CD14-positive monocyte (primary cell): Measurements from ENCODE around the gene IP6K2. TPM values are rescaled to one million over a fixed set of nuclear protein-coding genes. Genes with fewer than 3 reads are reported as not detected.

Experiments
- DNase-seq, 3 donors: peaks; one replicate each; pipeline ENCODE4 v3.0.0-alpha.2; 2011 to 2022
- H2AFZ ChIP-seq: 2 replicates; pipeline ENCODE4 v1.6.0; 2012; ENCODE audit warnings: mild to moderate bottlenecking, low read depth, low read length, inconsistent platforms; ENCODE audit not compliant: insufficient read depth, poor library complexity, severe bottlenecking
- H3K27ac ChIP-seq, 2 donors: 1 replicate in 1 of 2; 2 replicates in 1 of 2; pipeline ENCODE4 v1.5.1; 2012 to 2013; ENCODE audit warnings: low read length in 2 of 2, control low read depth in 1 of 2, inconsistent platforms in 1 of 2, low read depth in 1 of 2, mild to moderate bottlenecking in 1 of 2
- H3K27me3 ChIP-seq, 2 donors: one replicate each; pipeline versions ENCODE4 v1.6.0 to v1.6.1; 2011 to 2013; ENCODE audit warnings: low read length in 2 of 2; ENCODE audit not compliant: control insufficient read depth in 2 of 2, insufficient read depth in 2 of 2
- H3K36me3 ChIP-seq, 2 donors: replicated peaks in 1 of 2; 1 replicate in 1 of 2; 2 replicates in 1 of 2; pipeline versions ENCODE4 v1.5.1 to v1.6.1; 2012 to 2013; ENCODE audit warnings: low read length in 2 of 2, control low read depth in 1 of 2, inconsistent platforms in 1 of 2, mild to moderate bottlenecking in 1 of 2; ENCODE audit not compliant: insufficient read depth in 2 of 2, control insufficient read depth in 1 of 2
- H3K4me1 ChIP-seq, 2 donors: 1 replicate in 1 of 2; 2 replicates in 1 of 2; pipeline versions ENCODE4 v1.5.1 to v1.6.1; 2012 to 2013; ENCODE audit warnings: low read length in 2 of 2, control low read depth in 1 of 2, inconsistent platforms in 1 of 2, mild to moderate bottlenecking in 1 of 2, moderate library complexity in 1 of 2; ENCODE audit not compliant: insufficient read depth in 2 of 2, control insufficient read depth in 1 of 2
- H3K4me2 ChIP-seq: replicated peaks from 2 replicates; pipeline ENCODE3; 2012; ENCODE audit warnings: low read length, moderate library complexity, mild to moderate bottlenecking; ENCODE audit not compliant: poor library complexity, severe bottlenecking; ENCODE audit errors: extremely low read depth
- H3K4me3 ChIP-seq, 3 experiments: fragments of 200-600 bp in 1 of 3; sonication (generic) in 1 of 3; replicated peaks in 1 of 3; 1 replicate in 2 of 3; 2 replicates in 1 of 3; pipeline ENCODE4 v1.5.1; 2011 to 2013; ENCODE audit warnings: low read length in 3 of 3, mild to moderate bottlenecking in 3 of 3, control low read depth in 2 of 3, low read depth in 2 of 3, inconsistent platforms in 1 of 3, moderate library complexity in 1 of 3
- H3K79me2 ChIP-seq: 2 replicates; pipeline ENCODE4 v1.6.0; 2012; ENCODE audit warnings: mild to moderate bottlenecking, control low read depth, inconsistent platforms, low read length, moderate library complexity; ENCODE audit not compliant: insufficient read depth
- H3K9ac ChIP-seq: 2 replicates; pipeline ENCODE4 v1.6.0; 2017; ENCODE audit warnings: low read length, mild to moderate bottlenecking; ENCODE audit not compliant: insufficient read depth, poor library complexity, severe bottlenecking
- H3K9me3 ChIP-seq, 2 donors: replicated peaks in 1 of 2; 1 replicate in 1 of 2; 2 replicates in 1 of 2; pipeline versions ENCODE4 v1.5.1 to v1.6.1; 2012 to 2013; ENCODE audit warnings: low read length in 2 of 2, control low read depth in 1 of 2; ENCODE audit not compliant: control insufficient read depth in 1 of 2, insufficient read depth in 1 of 2
- H4K20me1 ChIP-seq: 2 replicates; pipeline ENCODE4 v1.6.0; 2012; ENCODE audit warnings: mild to moderate bottlenecking, low read length, control low read depth, moderate library complexity; ENCODE audit not compliant: insufficient read depth
- H3K27ac Mint-ChIP-seq, 7 donors: one replicate each; pipeline ENCODE4 v1.8.0; 2020; ENCODE audit warnings: mild to moderate bottlenecking in 7 of 7, mixed read lengths in 7 of 7, moderate library complexity in 6 of 7, inconsistent platforms in 2 of 7
- H3K27me3 Mint-ChIP-seq, 3 donors: one replicate each; pipeline ENCODE4 v1.8.0; 2021 to 2022; ENCODE audit warnings: low read depth in 3 of 3, mild to moderate bottlenecking in 3 of 3, mixed read lengths in 3 of 3, moderate library complexity in 3 of 3, inconsistent platforms in 1 of 3
- H3K36me3 Mint-ChIP-seq, 2 donors: one replicate each; pipeline ENCODE4 v1.8.0; 2020; ENCODE audit warnings: mixed read lengths in 2 of 2, inconsistent platforms in 1 of 2, mild to moderate bottlenecking in 1 of 2
- H3K4me1 Mint-ChIP-seq: one replicate; pipeline ENCODE4 v1.8.0; 2020; ENCODE audit warnings: mild to moderate bottlenecking, mixed read lengths
- H3K4me3 Mint-ChIP-seq, 2 donors: one replicate each; pipeline ENCODE4 v1.8.0; 2020; ENCODE audit warnings: mild to moderate bottlenecking in 2 of 2, mixed read lengths in 2 of 2, moderate library complexity in 1 of 2
- H3K9me3 Mint-ChIP-seq, 7 donors: one replicate each; pipeline ENCODE4 v1.8.0; 2020 to 2022; ENCODE audit warnings: mixed read lengths in 7 of 7, mild to moderate bottlenecking in 6 of 7, moderate library complexity in 6 of 7, inconsistent platforms in 2 of 7
- CTCF ChIP-seq: fragments of 200-600 bp; IDR thresholded peaks from one replicate; pipeline ENCODE4 v1.8.0; 2022; ENCODE audit warnings: antibody characterized with exemption, mild to moderate bottlenecking
- WGBS: methylation state at CpG from one replicate; pipeline ENCODE4 v1.1.5; 2013; ENCODE audit warnings: missing lambda C conversion rate; ENCODE audit not compliant: insufficient coverage; 5-methylcytosine and 5-hydroxymethylcytosine counted together
- intact Hi-C, 2 donors: fragments of 100-400 bp; cut with micrococcal nuclease; formaldehyde crosslinking; loops; one replicate each; pipeline versions ENCODE4 v1.15.0 to v1.15.1; 2023
- polyA plus RNA-seq, 3 donors: library from polyadenylated mRNA; depleted of rRNA in 1 of 3; unstranded in 2 of 3; stranded (reverse) in 1 of 3; fragments of 300-500 nt in 2 of 3; fragments of >200 nt in 1 of 3; fragmentation: Illumina TruSeq in 2 of 3; gene quantifications; 1 replicate in 2 of 3; 2 replicates in 1 of 3; pipeline ENCODE4 v1.2.3, GENCODE V29; 2012 to 2021

IP6K2 gene
- polyA plus RNA-seq, 3 donors, result 16.5 to 53.8 (median 18.7) TPM

GRCh38 chr3:48739955-48740823 is 23.2 kb upstream of the IP6K2 start:
- H3K27me3 ChIP-seq, result no peaks in the 10 kb centered on the region
- H3K27me3 Mint-ChIP-seq, result peaks cover 1 to 3% (median 2%) of the 10 kb centered on the region in 3 donors
- H4K20me1 ChIP-seq, result no peaks in the 10 kb centered on the region
- peak overlapping the region in 1 of 2 donors; percentile 57 for H3K4me3 Mint-ChIP-seq
- 28% methylated on average over 12 of the region's 15 CpGs for WGBS
- peak overlapping the region; percentile 65 for H2AFZ ChIP-seq
- intact Hi-C loops, result no loop called here
- TF ChIP-seq CTCF, result peak; percentile 85
- no peaks in the 10 kb centered on the region for H3K9me3 Mint-ChIP-seq
- peak; percentile 47 to 69 (median 59) for DNase-seq
- no peaks in the 10 kb centered on the region for H3K36me3 ChIP-seq
- H3K79me2 ChIP-seq, result no peaks in the 10 kb centered on the region
- H3K4me1 Mint-ChIP-seq, result peaks cover 28% of the 10 kb centered on the region
- H3K4me2 ChIP-seq, result peak overlapping the region; percentile 46
- no peaks in the 10 kb centered on the region for H3K9me3 ChIP-seq
- no peak overlapping the region for H3K9ac ChIP-seq
- H3K36me3 Mint-ChIP-seq, result peaks cover 4 to 5% of the 10 kb centered on the region in 2 donors
- H3K4me1 ChIP-seq, result peaks cover 27 to 28% of the 10 kb centered on the region in 2 donors
- H3K27ac ChIP-seq, result no peak overlapping the region
- H3K27ac Mint-ChIP-seq, result peak overlapping the region in 3 of 7 donors; percentile 64 to 70 (median 69)
- no peak overlapping the region for H3K4me3 ChIP-seq

- Mint-ChIP-seq H3K27ac (no peak overlapping the region), H3K4me1 (peaks cover 30% of the 10 kb centered on the region), H3K36me3 (peaks cover 0 to 5% of the 10 kb centered on the region in 2 donors), H3K27me3 (peaks cover 1 to 3% (median 2%) of the 10 kb centered on the region in 3 donors), H3K4me3 (peak overlapping the region in 1 of 2 donors; percentile 55), H3K9me3 (peaks cover 0 to 1% (median 0%) of the 10 kb centered on the region in 7 donors)
- DNase-seq, result no peak
- Histone ChIP-seq H3K4me3 (no peak overlapping the region), H3K9me3 (no peaks in the 10 kb centered on the region), H3K79me2 (no peaks in the 10 kb centered on the region), H4K20me1 (no peaks in the 10 kb centered on the region), H3K27me3 (no peaks in the 10 kb centered on the region), H3K4me2 (peak overlapping the region; percentile 46), H3K27ac (no peak overlapping the region), H3K4me1 (peaks cover 27 to 28% of the 10 kb centered on the region in 2 donors), H3K9ac (no peak overlapping the region), H3K36me3 (no peaks in the 10 kb centered on the region), H2AFZ (peak overlapping the region; percentile 65)
- 89% methylated on average over 5 of the region's 6 CpGs for WGBS
- TF ChIP-seq CTCF, result no peak
- intact Hi-C loops, result no loop called here
These were observed 22.6 kb upstream of the IP6K2 start for GRCh38 chr3:48739617-48739954.
